Measurements from ENCODE around the gene GABRG3. TPM values are rescaled to one million over a fixed set of nuclear protein-coding genes. Genes with fewer than 3 reads are reported as not detected.

GABRG3 gene
- total RNA-seq, 2 experiments from 2014 or later, result not detected

DNA sequence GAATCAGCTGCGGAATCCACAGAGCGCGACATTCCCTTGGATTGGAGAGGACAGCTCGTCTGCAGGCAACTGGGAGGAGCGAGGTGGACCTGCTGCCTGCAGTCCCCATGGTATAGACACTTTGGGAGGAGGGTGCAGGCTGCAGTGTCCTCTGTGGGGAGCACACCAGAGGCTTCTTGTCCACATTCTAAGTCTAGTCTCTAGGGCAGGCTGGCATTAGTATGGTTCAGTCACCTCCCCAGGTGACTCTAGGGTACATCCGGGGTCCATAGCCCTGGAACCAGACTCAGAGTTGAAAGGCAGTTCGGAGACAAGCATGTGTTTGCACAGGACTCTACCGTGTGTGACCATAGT lies 118.2 kb downstream of the GABRG3 start:
- H3K36me3 Mint-ChIP-seq (ENCODE audit: low read depth), result no peaks in the 10 kb centered on the region
- no peaks in the 10 kb centered on the region for H3K9me3 Mint-ChIP-seq
- no peaks in the 10 kb centered on the region for H3K27me3 Mint-ChIP-seq
- no peak overlapping the region for H3K27ac Mint-ChIP-seq
- no peak overlapping the region for H3K4me3 Mint-ChIP-seq
- ChIA-PET POLR2A (no interaction called here), CTCF (no interaction called here)
- intact Hi-C loops (cut with micrococcal nuclease), result no loop called here
- H3K4me1 Mint-ChIP-seq (ENCODE audit: low read depth), result no peaks in the 10 kb centered on the region
- TF ChIP-seq, protein P1, sequence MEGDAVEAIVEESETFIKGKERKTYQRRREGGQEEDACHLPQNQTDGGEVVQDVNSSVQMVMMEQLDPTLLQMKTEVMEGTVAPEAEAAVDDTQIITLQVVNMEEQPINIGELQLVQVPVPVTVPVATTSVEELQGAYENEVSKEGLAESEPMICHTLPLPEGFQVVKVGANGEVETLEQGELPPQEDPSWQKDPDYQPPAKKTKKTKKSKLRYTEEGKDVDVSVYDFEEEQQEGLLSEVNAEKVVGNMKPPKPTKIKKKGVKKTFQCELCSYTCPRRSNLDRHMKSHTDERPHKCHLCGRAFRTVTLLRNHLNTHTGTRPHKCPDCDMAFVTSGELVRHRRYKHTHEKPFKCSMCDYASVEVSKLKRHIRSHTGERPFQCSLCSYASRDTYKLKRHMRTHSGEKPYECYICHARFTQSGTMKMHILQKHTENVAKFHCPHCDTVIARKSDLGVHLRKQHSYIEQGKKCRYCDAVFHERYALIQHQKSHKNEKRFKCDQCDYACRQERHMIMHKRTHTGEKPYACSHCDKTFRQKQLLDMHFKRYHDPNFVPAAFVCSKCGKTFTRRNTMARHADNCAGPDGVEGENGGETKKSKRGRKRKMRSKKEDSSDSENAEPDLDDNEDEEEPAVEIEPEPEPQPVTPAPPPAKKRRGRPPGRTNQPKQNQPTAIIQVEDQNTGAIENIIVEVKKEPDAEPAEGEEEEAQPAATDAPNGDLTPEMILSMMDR (IDR thresholded peaks at IDR 0.05), result no peak
- ATAC-seq, result no peak
- no peak for DNase-seq

DNA sequence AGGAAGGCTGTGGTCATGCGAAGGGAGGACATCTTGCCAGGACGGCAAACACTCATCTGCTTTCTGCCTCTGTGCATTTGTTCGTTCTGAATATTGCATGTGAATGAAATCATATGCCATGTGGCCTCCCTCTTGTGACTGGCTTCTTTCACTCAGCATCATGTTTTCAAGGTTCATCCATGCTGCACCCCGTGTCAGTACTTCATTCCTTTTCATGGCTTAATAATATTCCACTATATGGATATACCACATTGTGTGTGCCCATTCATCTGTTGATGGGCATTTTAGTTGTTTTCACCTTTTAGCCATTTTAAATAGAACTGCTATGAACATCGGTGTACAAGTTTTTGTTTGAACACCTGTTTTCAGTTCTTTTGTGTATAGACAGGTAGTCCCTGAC lies 118.7 kb downstream of the GABRG3 start:
- H3K36me3 Mint-ChIP-seq (ENCODE audit: low read depth), result no peaks in the 10 kb centered on the region
- H3K27ac Mint-ChIP-seq, result no peak overlapping the region
- no peak for DNase-seq
- H3K4me3 Mint-ChIP-seq, result no peak overlapping the region
- H3K4me1 Mint-ChIP-seq (ENCODE audit: low read depth), result no peaks in the 10 kb centered on the region
- TF ChIP-seq, protein P1 (IDR thresholded peaks at IDR 0.05), result no peak
- ChIA-PET CTCF (no interaction called here), POLR2A (no interaction called here)
- ATAC-seq, result no peak
- H3K27me3 Mint-ChIP-seq, result no peaks in the 10 kb centered on the region
- H3K9me3 Mint-ChIP-seq, result no peaks in the 10 kb centered on the region
- intact Hi-C loops (cut with micrococcal nuclease), result no loop called here

DNA sequence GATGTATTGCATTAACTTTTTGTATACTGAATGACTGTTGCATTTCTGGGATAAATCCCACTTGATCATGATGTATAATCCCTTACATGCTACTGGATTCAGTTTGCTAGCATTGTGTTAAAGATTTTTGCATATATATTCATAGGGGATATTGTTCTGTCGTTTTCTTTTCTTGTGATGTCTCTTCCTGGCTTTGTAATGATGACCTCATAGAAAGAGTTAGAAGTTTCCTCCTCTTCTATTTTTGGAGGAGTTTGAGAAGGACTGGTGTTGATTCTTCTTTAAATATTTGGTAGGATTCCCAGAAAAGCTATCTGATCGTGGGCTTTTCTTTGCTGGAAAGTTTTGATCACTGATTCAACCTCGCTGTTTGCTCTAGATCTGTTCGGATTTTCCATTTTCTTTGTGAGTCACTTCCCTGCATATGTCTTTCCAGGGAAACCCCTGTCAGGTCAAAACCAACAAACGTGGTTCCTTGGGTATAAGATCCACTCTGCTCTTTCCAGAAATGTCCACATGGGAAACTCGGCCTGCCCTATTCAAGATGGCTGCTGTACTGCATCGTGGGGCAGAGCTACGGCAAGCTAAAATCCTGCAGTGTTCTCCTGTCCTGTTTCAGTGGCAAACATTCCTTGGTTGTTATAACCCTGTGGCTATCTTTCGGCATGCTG lies 120.4 kb downstream of the GABRG3 start:
- Mint-ChIP-seq H3K4me3 (no peak overlapping the region), H3K4me1 (ENCODE audit: low read depth) (no peaks in the 10 kb centered on the region), H3K36me3 (ENCODE audit: low read depth) (no peaks in the 10 kb centered on the region), H3K9me3 (peaks cover 1% of the 10 kb centered on the region), H3K27ac (no peak overlapping the region), H3K27me3 (no peaks in the 10 kb centered on the region)
- CTCF ChIA-PET, result no interaction called here
- intact Hi-C loops (cut with micrococcal nuclease), result no loop called here
- ATAC-seq (no peak), DNase-seq (no peak)
- TF ChIP-seq, protein P1 (IDR thresholded peaks at IDR 0.05), result no peak
- POLR2A ChIA-PET, result interaction anchor here (0.6 kb wide), 1 partner anchor 844 kb away, joined by 3 read pairs; no protein-coding TSS in a partner anchor

DNA sequence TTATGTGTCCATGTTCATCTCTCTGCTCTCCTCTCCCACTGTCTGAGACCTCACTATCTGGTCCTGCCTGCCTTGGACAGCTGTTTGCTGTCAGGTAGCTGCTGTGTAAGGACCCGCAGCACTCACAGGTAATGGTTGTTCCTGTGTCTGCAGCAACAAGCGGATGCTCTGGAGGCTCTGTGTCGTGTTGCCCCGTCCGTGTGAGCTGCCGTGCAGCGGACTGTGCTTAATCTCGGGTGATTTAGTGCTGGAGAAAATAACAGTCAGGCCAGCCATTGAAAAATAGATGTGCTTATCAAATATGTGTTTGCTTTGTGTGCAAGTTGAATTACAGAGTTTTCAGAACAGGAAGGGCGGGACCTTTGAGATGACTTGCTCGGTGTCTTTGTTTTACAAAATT lies 121.4 kb downstream of the GABRG3 start:
- Mint-ChIP-seq H3K27me3 (no peaks in the 10 kb centered on the region), H3K9me3 (peaks cover 1% of the 10 kb centered on the region), H3K4me1 (ENCODE audit: low read depth) (no peaks in the 10 kb centered on the region), H3K36me3 (ENCODE audit: low read depth) (no peaks in the 10 kb centered on the region), H3K27ac (no peak overlapping the region), H3K4me3 (no peak overlapping the region)
- CTCF ChIA-PET, result no interaction called here
- POLR2A ChIA-PET, result no interaction called here
- TF ChIP-seq, protein P1 (IDR thresholded peaks at IDR 0.05), result no peak
- ATAC-seq (no peak), DNase-seq (no peak)
- intact Hi-C loops (cut with micrococcal nuclease), result no loop called here

DNA sequence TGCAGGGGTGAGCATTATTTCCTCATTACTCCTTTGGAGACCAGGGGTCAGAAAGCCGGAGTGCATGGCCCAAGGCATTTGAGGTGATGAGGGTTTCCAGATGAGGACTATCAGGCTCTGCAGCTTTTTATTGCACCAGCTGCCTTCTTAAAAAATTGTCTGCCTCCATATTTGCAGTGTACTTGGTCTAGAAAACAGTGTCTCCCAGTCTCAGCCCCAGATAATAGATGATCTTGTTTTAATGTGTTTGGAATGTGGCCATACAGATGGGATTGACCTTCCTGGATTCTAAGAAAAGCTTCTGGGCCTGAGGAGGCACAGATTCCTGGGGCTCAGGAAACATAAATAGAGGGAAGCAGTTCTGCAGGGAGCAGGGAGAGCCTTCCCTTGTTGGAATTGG lies 123.3 kb downstream of the GABRG3 start:
- ATAC-seq (no peak), DNase-seq (no peak)
- H3K4me1 Mint-ChIP-seq (ENCODE audit: low read depth), result no peaks in the 10 kb centered on the region
- ChIA-PET CTCF (no interaction called here), POLR2A (no interaction called here)
- peaks cover 1% of the 10 kb centered on the region for H3K9me3 Mint-ChIP-seq
- no peaks in the 10 kb centered on the region for H3K27me3 Mint-ChIP-seq
- TF ChIP-seq, protein P1 (IDR thresholded peaks at IDR 0.05), result no peak
- H3K4me3 Mint-ChIP-seq, result no peak overlapping the region
- H3K36me3 Mint-ChIP-seq (ENCODE audit: low read depth), result no peaks in the 10 kb centered on the region
- intact Hi-C loops (cut with micrococcal nuclease), result no loop called here
- no peak overlapping the region for H3K27ac Mint-ChIP-seq

All from activated CD8-positive, alpha-beta T cell treated with anti-CD3 and anti-CD28 coated beads for 36 hours (primary cell).